Measurements from ENCODE around the gene MIER1. TPM values are rescaled to one million over a fixed set of nuclear protein-coding genes. Genes with fewer than 3 reads are reported as not detected.

MIER1 gene
- total RNA-seq, 1 donor from 2014 or later = 19.1 TPM

- no peak for TF ChIP-seq CTCF (conservative IDR thresholded peaks at IDR 0.05; ENCODE audit: low read depth, low read length)
- peak overlapping the region; percentile 28 for H3K4me3 ChIP-seq (ENCODE audit: low read depth, low read length)
- DNase-seq (ENCODE audit: low read depth) = no peak
Observed at GRCh38 chr1:66933887-66934700, 9.3 kb downstream of the MIER1 start.

- no peak for TF ChIP-seq CTCF (conservative IDR thresholded peaks at IDR 0.05; ENCODE audit: low read depth, low read length)
- no peak overlapping the region for H3K4me3 ChIP-seq (ENCODE audit: low read depth, low read length)
- no peak for DNase-seq (ENCODE audit: low read depth)
Observed at GRCh38 chr1:66937529-66938234, 12.9 kb downstream of the MIER1 start.

- no peak for TF ChIP-seq CTCF (conservative IDR thresholded peaks at IDR 0.05; ENCODE audit: low read depth, low read length)
- no peak for DNase-seq (ENCODE audit: low read depth)
- H3K4me3 ChIP-seq (ENCODE audit: low read depth, low read length) = no peak overlapping the region
Observed at GRCh38 chr1:66938613-66939012, 13.8 kb downstream of the MIER1 start.

- TF ChIP-seq CTCF (conservative IDR thresholded peaks at IDR 0.05; ENCODE audit: low read depth, low read length) = no peak
- no peak overlapping the region for H3K4me3 ChIP-seq (ENCODE audit: low read depth, low read length)
- no peak for DNase-seq (ENCODE audit: low read depth)
Observed at GRCh38 chr1:66940981-66941380, 16.2 kb downstream of the MIER1 start.

- no peak for TF ChIP-seq CTCF (conservative IDR thresholded peaks at IDR 0.05; ENCODE audit: low read depth, low read length)
- DNase-seq (ENCODE audit: low read depth) = no peak
- H3K4me3 ChIP-seq (ENCODE audit: low read depth, low read length) = no peak overlapping the region
Observed at GRCh38 chr1:66943361-66943969, 18.7 kb downstream of the MIER1 start.

GRCh38 chr1:66944330-66945274 is 19.8 kb downstream of the MIER1 start:
- no peak for TF ChIP-seq CTCF (conservative IDR thresholded peaks at IDR 0.05; ENCODE audit: low read depth, low read length)
- H3K4me3 ChIP-seq (ENCODE audit: low read depth, low read length) = no peak overlapping the region
- peak; percentile 75 for DNase-seq (ENCODE audit: low read depth)
